SK-N-SH (cell line): ENCODE results near the gene CARS2.

ENCODE experiments used
- CTCF ChIP-seq: fragments of 200-600 bp; sonication (generic); IDR thresholded peaks from 2 replicates; pipeline ENCODE4 v1.6.1; 2017; ENCODE audit warnings: antibody characterized with exemption, mild to moderate bottlenecking, moderate library complexity
- POLR2AphosphoS5 ChIP-seq: IDR thresholded peaks from 2 replicates; pipeline ENCODE4 v1.6.1; 2012; ENCODE audit warnings: low read depth, low read length
- RFX5 ChIP-seq: IDR thresholded peaks from 2 replicates; pipeline ENCODE4 v1.6.1; 2012; ENCODE audit warnings: mild to moderate bottlenecking, improper control_type of control experiment, low read length
- YY1 ChIP-seq: IDR thresholded peaks from 2 replicates; pipeline ENCODE4 v1.4.0; 2012; ENCODE audit warnings: low read depth, mild to moderate bottlenecking

- TF ChIP-seq RFX5 (no peak), CTCF (no peak), YY1 (no peak), POLR2AphosphoS5 (no peak)
These were observed 28.0 kb downstream of the CARS2 start for GRCh38 chr13:110677731-110678545.
